Glomerular visceral epithelial cell (primary cell): ENCODE measurements around the gene TMEM220.

ENCODE experiments used
- DNase-seq: peaks from one replicate; pipeline ENCODE4 v3.0.0-alpha.2; 2016; ENCODE audit errors: extremely low spot score

The TMEM220 gene

GRCh38 chr17:10664571-10664970 is 65.3 kb downstream of the TMEM220 start:
- DNase-seq: no peak
